Body of pancreas (tissue), 4 donors: Measurements from ENCODE around the gene AGAP1. TPM values are rescaled to one million over a fixed set of nuclear protein-coding genes. Genes with fewer than 3 reads are reported as not detected.

Source experiments
- ATAC-seq: fragments of 150-250 bp; one replicate; pipeline ENCODE4 v1.9.1; 2016
- DNase-seq, 4 donors: peaks; one replicate each; pipeline ENCODE4 v3.0.0-alpha.2; 2019
- H3K27ac ChIP-seq, 4 donors: fragments of 200-600 bp; sonication (generic); 1 replicate in 3 of 4; 2 replicates in 1 of 4; pipeline versions ENCODE4 v1.5.1 to v1.6.1; 2016 to 2019; ENCODE audit warnings: mild to moderate bottlenecking in 1 of 4, mixed read lengths in 1 of 4, moderate library complexity in 1 of 4
- H3K27me3 ChIP-seq, 2 donors: fragments of 200-600 bp; sonication (generic); one replicate each; pipeline ENCODE4 v1.6.0; 2016; ENCODE audit warnings: mild to moderate bottlenecking in 1 of 2
- H3K36me3 ChIP-seq, 2 donors: fragments of 200-600 bp; sonication (generic); replicated peaks in 1 of 2; 2 replicates each; pipeline ENCODE4 v1.5.1; 2016; ENCODE audit warnings: low read depth in 2 of 2; ENCODE audit not compliant: insufficient read depth in 1 of 2
- H3K4me1 ChIP-seq: fragments of 200-600 bp; sonication (generic); one replicate; pipeline ENCODE4 v1.6.0; 2016
- H3K4me3 ChIP-seq, 2 donors: fragments of 200-600 bp; sonication (generic); 1 replicate in 1 of 2; 2 replicates in 1 of 2; pipeline ENCODE4 v1.5.1; 2016 to 2019
- H3K9me3 ChIP-seq, 3 donors: fragments of 200-600 bp; sonication (generic); 1 replicate in 2 of 3; 2 replicates in 1 of 3; pipeline ENCODE4 v1.5.1; 2016
- CTCF ChIP-seq, 7 experiments: fragments of 450-650 bp in 4 of 7; fragments of 200-600 bp in 3 of 7; sonication (generic) in 3 of 7; IDR thresholded peaks; one replicate each; pipeline ENCODE4 v1.5.1; 2016 to 2019; ENCODE audit warnings: antibody characterized with exemption in 7 of 7
- POLR2A ChIP-seq, 3 donors: fragments of 450-650 bp; IDR thresholded peaks; one replicate each; pipeline ENCODE4 v1.6.1; 2016; ENCODE audit warnings: antibody characterized with exemption in 3 of 3, mild to moderate bottlenecking in 2 of 3
- WGBS, 2 donors: methylation state at CpG; one replicate each; pipeline ENCODE4 v1.1.5; 2017; 5-methylcytosine and 5-hydroxymethylcytosine counted together
- intact Hi-C: fragments of 100-400 bp; cut with DNase I; formaldehyde crosslinking; loops from one replicate; pipeline ENCODE4 v1.15.1; 2023
- total RNA-seq, 2 donors: library from RNA; depleted of rRNA; stranded (reverse); fragments of >200 nt; gene quantifications; one replicate each; pipeline ENCODE4 v1.1.0, GENCODE V29; 2016

The AGAP1 gene
- total RNA-seq, 2 donors from 2014 or later: 21.3 to 32.6 TPM

DNA sequence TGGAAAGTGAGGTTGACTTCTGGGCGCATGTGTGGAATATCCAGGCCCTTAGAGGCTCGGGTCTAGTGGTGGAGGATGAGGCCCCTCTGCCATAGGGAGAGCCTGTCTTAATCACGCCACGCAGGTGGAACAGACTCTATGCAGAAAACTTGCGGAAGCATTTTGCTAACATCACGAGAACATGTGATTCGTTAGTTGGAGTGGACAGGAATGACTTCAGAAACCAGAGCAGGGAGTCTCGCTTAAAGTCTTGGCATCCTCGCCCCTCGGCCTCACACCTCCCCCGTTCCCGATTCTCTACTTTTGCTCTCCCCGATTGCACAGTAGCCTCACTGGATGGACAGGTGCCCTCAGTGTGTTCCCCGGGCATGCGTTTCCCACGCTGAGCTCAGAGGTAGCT lies 340.9 kb downstream of the AGAP1 start:
- WGBS, 2 donors: 89 to 92% methylated on average over 16 of the region's 16 CpGs

DNA sequence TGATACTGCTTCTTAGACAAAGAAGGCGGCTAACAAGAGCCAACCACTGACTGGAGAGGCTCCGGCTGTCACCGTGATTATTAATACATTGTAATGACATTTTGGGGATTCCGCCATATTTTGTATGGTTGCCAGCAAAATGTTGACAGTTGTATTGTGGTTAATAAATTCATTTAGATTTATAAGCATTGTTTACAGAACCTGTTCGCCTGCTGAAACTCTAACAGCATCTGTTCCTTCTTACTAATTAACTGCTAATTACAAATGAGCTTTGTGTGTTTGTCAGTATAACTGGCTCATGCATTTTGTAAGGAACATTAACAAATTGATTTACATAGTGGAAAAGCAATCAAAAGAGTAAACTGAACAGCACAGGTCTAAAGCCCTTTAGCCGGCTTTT lies 342.0 kb downstream of the AGAP1 start:
- no peaks in the 10 kb centered on the region for H3K36me3 ChIP-seq
- intact Hi-C loops: no loop called here

More for the DNA sequence above, 340.9 kb downstream of the AGAP1 start:
- Histone ChIP-seq H3K4me1 (no peaks in the 10 kb centered on the region), H3K27me3 (no peaks in the 10 kb centered on the region), H3K4me3 (no peak overlapping the region), H3K36me3 (no peaks in the 10 kb centered on the region), H3K27ac (no peak overlapping the region), H3K9me3 (no peaks in the 10 kb centered on the region)
- DNase-seq: no peak
- intact Hi-C loops: no loop called here
- TF ChIP-seq CTCF (IDR thresholded peaks at IDR 0.05) (no peak), POLR2A (IDR thresholded peaks at IDR 0.05) (no peak)
- no peak for ATAC-seq

GRCh38 chr2:235836491-235836911 lies 342.7 kb downstream of the AGAP1 start:
- intact Hi-C loops: no loop called here

More for the DNA sequence above, 342.0 kb downstream of the AGAP1 start:
- WGBS, 2 donors: 89 to 94% methylated on average over 6 of the region's 6 CpGs
- TF ChIP-seq CTCF (IDR thresholded peaks at IDR 0.05): no peak
- TF ChIP-seq POLR2A (IDR thresholded peaks at IDR 0.05): no peak
- Histone ChIP-seq H3K27ac (no peak overlapping the region), H3K9me3 (no peaks in the 10 kb centered on the region), H3K27me3 (no peaks in the 10 kb centered on the region), H3K4me1 (no peaks in the 10 kb centered on the region), H3K4me3 (no peak overlapping the region)
- no peak for ATAC-seq
- DNase-seq: no peak

GRCh38 chr2:235839226-235839625 lies 345.4 kb downstream of the AGAP1 start:
- no peaks in the 10 kb centered on the region for H3K9me3 ChIP-seq
- H3K36me3 ChIP-seq: no peaks in the 10 kb centered on the region
- H3K4me1 ChIP-seq: no peaks in the 10 kb centered on the region
- no peak for ATAC-seq
- 86 to 95% methylated on average over 11 of the region's 11 CpGs for WGBS, 2 donors
- DNase-seq: no peak
- H3K4me3 ChIP-seq: no peak overlapping the region
- H3K27me3 ChIP-seq: no peaks in the 10 kb centered on the region
- intact Hi-C loops: no loop called here
- no peak overlapping the region for H3K27ac ChIP-seq
- TF ChIP-seq POLR2A (IDR thresholded peaks at IDR 0.05) (no peak), CTCF (IDR thresholded peaks at IDR 0.05) (no peak)

More at GRCh38 chr2:235836491-235836911, 342.7 kb downstream of the AGAP1 start:
- WGBS, 2 donors: 74 to 84% methylated on average over 7 of the region's 7 CpGs
- no peaks in the 10 kb centered on the region for H3K9me3 ChIP-seq
- no peak for DNase-seq
- no peak for ATAC-seq
- H3K4me3 ChIP-seq: no peak overlapping the region
- TF ChIP-seq CTCF (IDR thresholded peaks at IDR 0.05): no peak
- no peak for TF ChIP-seq POLR2A (IDR thresholded peaks at IDR 0.05)
- H3K36me3 ChIP-seq: no peaks in the 10 kb centered on the region
- H3K27ac ChIP-seq: no peak overlapping the region
- no peaks in the 10 kb centered on the region for H3K4me1 ChIP-seq
- no peaks in the 10 kb centered on the region for H3K27me3 ChIP-seq

DNA sequence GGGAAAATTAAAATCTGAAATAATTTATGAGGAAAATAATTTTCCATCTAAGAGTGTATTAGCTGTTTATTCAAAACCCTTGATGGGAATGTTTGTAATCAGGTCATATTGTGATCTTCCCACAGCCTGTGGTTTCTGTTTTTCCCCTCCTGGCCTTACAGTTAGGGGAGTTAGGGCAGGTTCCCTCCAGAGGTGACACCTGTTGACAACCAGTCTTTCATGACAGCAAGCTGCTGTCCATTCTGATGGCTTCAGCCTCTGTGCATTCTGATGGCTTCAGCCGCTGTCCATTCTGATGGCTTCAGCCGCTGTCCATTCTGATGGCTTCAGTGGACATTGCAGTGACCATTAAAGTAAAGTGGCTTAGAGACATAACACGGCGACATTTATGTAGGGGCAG lies 346.1 kb downstream of the AGAP1 start:
- intact Hi-C loops: no loop called here
- 93 to 94% methylated on average over 4 of the region's 4 CpGs for WGBS, 2 donors
- TF ChIP-seq POLR2A (IDR thresholded peaks at IDR 0.05): no peak
- no peak for TF ChIP-seq CTCF (IDR thresholded peaks at IDR 0.05)
- H3K9me3 ChIP-seq: no peaks in the 10 kb centered on the region
- no peaks in the 10 kb centered on the region for H3K27me3 ChIP-seq
- no peaks in the 10 kb centered on the region for H3K36me3 ChIP-seq
- no peak overlapping the region for H3K27ac ChIP-seq
- no peak overlapping the region for H3K4me3 ChIP-seq
- H3K4me1 ChIP-seq: no peaks in the 10 kb centered on the region
- ATAC-seq: no peak
- no peak for DNase-seq
